Stimulated activated CD8-positive, alpha-beta memory T cell treated with anti-CD3 and anti-CD28 coated beads, Interleukin-4, amount 100 ng/mL, for 1 hour (primary cell): ENCODE measurements around the gene ELMO3.
A peak's percentile ranks its signal among the peaks of the same experiment; 100 is the strongest.

ENCODE experiments used
- DNase-seq, 2 donors: peaks; one replicate each; pipeline ENCODE4 v3.0.0-alpha.2; 2020; ENCODE audit warnings: low read depth in 2 of 2, low spot score in 1 of 2

ELMO3 gene

GRCh38 chr16:67179421-67180080, 19.4 kb upstream of the ELMO3 start:
- no peak for DNase-seq

- DNase-seq = no peak
Measured at GRCh38 chr16:67180166-67180565, 18.8 kb upstream of the ELMO3 start.

GRCh38 chr16:67181346-67181745, 17.6 kb upstream of the ELMO3 start:
- no peak for DNase-seq

GRCh38 chr16:67182288-67182687, 16.6 kb upstream of the ELMO3 start:
- DNase-seq = no peak

GRCh38 chr16:67183284-67183626, 15.7 kb upstream of the ELMO3 start:
- no peak for DNase-seq

- peak; percentile 74 to 83 for DNase-seq
Measured at GRCh38 chr16:67183627-67184452, 15.1 kb upstream of the ELMO3 start, which contains the start of gene MATCAP1. Gene MATCAP1 (minus strand): TSS chr16:67183963. CDS start chr16:67180610, 3,353 bp downstream.

GRCh38 chr16:67184453-67184994, 14.4 kb upstream of the ELMO3 start:
- no peak for DNase-seq

GRCh38 chr16:67184995-67185650, 13.8 kb upstream of the ELMO3 start:
- DNase-seq = peak; percentile 62 to 64

- DNase-seq = no peak
Measured at GRCh38 chr16:67185651-67186134, 13.2 kb upstream of the ELMO3 start.

- no peak for DNase-seq
Measured at GRCh38 chr16:67186550-67186950, 12.4 kb upstream of the ELMO3 start.

- DNase-seq = no peak
Measured at GRCh38 chr16:67187175-67187890, 11.6 kb upstream of the ELMO3 start.

- DNase-seq = no peak
Measured at GRCh38 chr16:67188323-67188722, 10.6 kb upstream of the ELMO3 start.

GRCh38 chr16:67188798-67189197, 10.1 kb upstream of the ELMO3 start:
- no peak for DNase-seq

GRCh38 chr16:67190041-67190440, 8.9 kb upstream of the ELMO3 start, which contains the start of gene EXOC3L1:
Gene EXOC3L1 (minus strand): TSS chr16:67190136. CDS start chr16:67189676, 460 bp downstream.
- DNase-seq = no peak

- DNase-seq = no peak
Measured at GRCh38 chr16:67190448-67191399, 8.2 kb upstream of the ELMO3 start.

GRCh38 chr16:67191411-67191994, 7.4 kb upstream of the ELMO3 start:
- DNase-seq = no peak

GRCh38 chr16:67191995-67192681, 6.8 kb upstream of the ELMO3 start, which contains the start of gene E2F4:
Gene E2F4 (plus strand): TSS chr16:67192155. CDS start chr16:67192228, 73 bp downstream.
- peak; percentile 65 to 76 for DNase-seq

GRCh38 chr16:67192781-67193361, 6.1 kb upstream of the ELMO3 start:
- no peak for DNase-seq
